Pulmonary artery endothelial cell (primary cell): ENCODE data around the gene GMPPA. TPM values are rescaled to one million over a fixed set of nuclear protein-coding genes. Genes with fewer than 3 reads are reported as not detected.

Experiments used
- DNase-seq: peaks from one replicate; pipeline ENCODE4 v3.0.0-alpha.2; 2011; ENCODE audit warnings: low read depth, low spot score
- total RNA-seq: library from RNA; depleted of rRNA; stranded (reverse); fragments of >200 nt; gene quantifications from 2 replicates; pipeline ENCODE4 v1.2.3, GENCODE V29; 2014

The GMPPA gene
- total RNA-seq, 1 donor from 2014 or later: 44.5 TPM

DNA sequence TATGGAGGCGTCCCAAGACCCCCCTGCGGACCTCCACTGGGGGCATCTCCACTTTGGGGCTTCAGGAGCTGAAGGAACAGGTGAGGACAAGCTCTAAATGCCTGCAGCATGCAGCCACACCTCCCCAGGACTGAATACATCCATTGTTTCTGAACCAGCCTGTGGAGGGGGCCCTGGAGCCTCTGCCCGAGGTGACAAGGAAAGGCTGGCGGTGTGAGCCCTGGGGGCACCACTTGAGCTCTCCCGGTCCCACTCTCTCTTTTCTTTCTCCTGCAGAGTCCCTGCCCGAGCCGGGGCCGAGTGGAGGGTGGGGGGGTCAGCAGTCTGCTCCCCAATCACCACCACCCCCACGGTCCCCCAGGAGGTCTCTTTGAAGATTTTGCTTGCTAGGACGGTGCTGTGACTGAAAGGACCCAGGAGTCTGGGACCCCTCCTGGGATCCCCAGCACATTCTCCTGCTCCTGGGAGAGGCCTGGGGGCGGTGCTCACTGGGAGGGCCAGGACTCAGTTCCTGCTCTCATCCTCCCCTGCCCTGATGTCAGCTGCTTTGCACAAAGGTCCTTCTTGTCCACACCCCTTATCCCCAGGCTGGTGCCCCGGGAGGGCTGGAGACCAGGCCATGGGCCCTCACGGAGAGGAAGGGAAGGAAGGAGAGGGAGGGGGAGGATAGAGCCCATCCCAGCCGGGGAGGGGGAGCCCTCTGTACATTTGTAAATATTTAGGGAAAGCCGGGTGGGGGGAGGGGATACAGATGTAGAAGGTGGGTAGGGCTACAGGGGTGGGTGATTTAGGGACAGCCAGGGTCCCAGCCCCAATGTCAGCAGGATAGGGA is 39.2 kb downstream of the GMPPA start:
- no peak for DNase-seq

DNA sequence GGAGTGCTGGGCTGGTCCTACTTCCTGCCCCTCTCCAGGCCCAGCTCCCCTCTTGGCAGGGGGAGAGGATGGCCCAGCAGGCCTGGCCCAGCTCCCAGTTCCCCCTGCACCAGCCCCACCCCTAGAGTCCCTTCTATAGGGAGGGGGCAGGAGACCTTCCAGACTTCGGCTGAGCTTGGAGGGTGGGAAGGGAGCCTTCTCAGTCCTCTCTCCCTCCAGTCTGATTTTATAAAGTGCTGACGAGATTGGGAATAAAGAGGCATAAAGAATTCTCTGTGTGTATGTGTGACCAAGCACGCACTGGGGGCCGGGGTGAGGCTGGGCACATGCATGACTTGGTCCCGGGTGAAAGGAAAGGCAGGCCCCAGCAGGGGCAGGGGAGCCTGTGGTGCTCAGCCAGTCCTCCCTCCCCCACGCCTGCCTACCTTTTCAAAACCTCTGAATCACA is 39.8 kb downstream of the GMPPA start:
- DNase-seq: no peak

GRCh38 chr2:219538956-219539788 is 40.5 kb downstream of the GMPPA start:
- no peak for DNase-seq

DNA sequence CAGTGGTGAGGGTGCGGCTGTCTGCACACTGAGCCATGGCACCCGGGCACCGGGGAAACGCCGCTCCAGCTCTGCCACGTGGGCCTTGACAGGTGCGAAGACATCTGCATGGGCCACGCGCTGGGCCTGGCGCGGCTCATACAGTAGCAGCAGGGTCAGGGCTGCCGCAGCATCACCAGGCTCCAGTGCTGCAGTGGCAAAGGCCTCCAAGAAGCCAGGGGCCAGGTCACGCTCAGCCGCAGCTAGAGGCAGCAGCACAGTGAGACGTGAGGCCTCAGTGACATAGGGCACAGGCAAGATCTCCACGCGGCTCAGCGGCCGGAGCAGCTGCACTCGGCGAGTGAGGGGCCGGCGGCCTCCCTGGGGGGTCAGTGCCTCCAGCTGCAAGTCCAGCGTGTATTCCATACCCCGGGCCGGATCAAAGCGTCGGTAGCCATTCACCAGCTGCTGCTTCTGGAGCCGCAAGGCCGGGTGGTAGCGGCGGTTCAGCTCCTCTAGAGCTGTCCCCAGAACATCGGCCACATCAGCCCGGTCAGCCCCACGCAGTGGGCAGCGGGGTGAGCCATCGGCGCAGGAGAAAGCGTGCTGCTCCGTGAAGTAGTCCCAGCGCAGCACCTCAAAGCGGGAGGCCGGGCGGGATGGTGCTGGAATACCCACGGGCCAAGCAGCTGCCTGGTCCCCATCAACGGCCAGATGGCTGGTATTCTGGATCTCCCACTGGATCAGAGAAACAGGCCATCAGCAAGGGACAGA is 41.4 kb downstream of the GMPPA start:
- no peak for DNase-seq

GRCh38 chr2:219540784-219541504 is 42.3 kb downstream of the GMPPA start:
- DNase-seq: no peak

DNA sequence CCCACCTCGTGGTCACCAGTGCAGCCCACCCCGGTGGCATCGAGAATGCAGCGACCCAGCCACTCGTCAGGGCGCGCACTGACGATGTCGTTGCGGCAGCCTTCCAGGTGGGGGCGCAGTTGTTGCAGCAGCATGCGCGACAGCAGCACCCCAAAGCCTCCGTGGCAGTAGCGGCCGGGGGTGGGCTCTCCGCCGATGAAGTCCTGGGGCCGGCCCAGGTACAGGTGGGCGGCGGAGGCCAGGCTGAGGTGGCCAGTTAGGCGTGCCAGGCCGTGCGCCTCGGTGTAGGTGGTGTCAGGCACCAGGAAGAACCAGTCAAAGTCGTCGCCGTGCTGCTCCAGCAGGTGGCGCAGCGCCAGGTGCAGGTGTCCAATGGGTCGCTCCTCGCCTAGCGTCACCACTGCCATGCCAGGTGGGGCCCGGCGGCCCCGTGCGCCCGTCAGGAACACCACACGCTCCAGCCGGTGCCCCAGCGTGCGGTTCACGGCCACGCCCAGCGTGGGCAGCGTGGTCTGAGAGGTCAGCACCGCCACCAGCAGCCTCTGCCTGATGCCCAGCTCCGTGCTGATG is 43.0 kb downstream of the GMPPA start:
- DNase-seq: no peak

- DNase-seq: no peak
These were observed 44.4 kb downstream of the GMPPA start for GRCh38 chr2:219542931-219543595.

- peak; percentile 56 for DNase-seq
These were observed 45.1 kb downstream of the GMPPA start, which contains the start of the genes CHPF and TMEM198 for GRCh38 chr2:219543596-219544358. Gene CHPF, minus strand, starts transcription at chr2:219543809. Its CDS starts 271 bp downstream, at chr2:219543538. Gene TMEM198, plus strand, starts transcription at chr2:219544028. Its CDS starts 700 bp downstream, at chr2:219544728.

- no peak for DNase-seq
These were observed 45.9 kb downstream of the GMPPA start for GRCh38 chr2:219544567-219544966.

- DNase-seq: no peak
These were observed 46.7 kb downstream of the GMPPA start for GRCh38 chr2:219545295-219545942.

DNA sequence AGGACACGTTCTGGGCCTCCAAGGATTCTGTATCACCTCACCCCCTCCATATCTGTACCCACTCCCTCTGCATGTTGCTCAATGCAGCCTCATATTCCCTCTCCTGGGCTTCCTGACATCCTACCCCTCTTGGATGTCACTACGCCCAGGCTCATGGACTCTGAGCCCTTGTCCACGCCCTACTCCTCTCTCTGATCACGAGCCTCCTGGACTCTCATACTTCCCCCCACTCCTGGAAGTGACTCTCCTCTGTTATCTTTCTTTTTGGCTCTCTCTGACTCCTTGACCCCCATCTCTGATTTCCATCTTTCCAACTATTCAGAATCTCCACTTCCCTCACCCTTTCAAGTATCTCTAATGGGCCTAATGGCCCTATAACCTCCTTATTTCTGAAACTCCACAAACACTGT is 47.3 kb downstream of the GMPPA start:
- no peak for DNase-seq

GRCh38 chr2:219547621-219548020 is 48.9 kb downstream of the GMPPA start:
- no peak for DNase-seq

- DNase-seq: no peak
These were observed 50.3 kb downstream of the GMPPA start for GRCh38 chr2:219548990-219549389.

DNA sequence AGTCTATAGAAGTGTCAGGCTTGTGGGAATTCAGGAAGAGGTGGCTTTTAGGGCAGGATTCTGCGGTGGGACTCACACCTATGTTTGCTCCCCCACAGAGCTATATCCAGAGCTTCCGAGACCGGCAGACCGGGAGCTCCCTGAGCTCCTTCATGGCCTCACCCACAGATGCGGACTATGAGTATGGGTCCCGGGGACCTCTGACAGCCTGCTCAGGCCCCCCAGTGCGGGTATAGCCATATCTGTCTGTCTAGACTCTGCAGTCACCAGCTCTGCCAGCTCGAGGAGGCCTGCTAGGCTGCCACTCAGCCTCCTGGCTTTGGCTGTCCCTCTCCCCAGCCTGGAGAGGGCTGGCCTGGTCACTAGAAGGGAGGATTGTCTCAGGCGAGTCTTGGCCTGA is 50.9 kb downstream of the GMPPA start:
- DNase-seq: no peak

DNA sequence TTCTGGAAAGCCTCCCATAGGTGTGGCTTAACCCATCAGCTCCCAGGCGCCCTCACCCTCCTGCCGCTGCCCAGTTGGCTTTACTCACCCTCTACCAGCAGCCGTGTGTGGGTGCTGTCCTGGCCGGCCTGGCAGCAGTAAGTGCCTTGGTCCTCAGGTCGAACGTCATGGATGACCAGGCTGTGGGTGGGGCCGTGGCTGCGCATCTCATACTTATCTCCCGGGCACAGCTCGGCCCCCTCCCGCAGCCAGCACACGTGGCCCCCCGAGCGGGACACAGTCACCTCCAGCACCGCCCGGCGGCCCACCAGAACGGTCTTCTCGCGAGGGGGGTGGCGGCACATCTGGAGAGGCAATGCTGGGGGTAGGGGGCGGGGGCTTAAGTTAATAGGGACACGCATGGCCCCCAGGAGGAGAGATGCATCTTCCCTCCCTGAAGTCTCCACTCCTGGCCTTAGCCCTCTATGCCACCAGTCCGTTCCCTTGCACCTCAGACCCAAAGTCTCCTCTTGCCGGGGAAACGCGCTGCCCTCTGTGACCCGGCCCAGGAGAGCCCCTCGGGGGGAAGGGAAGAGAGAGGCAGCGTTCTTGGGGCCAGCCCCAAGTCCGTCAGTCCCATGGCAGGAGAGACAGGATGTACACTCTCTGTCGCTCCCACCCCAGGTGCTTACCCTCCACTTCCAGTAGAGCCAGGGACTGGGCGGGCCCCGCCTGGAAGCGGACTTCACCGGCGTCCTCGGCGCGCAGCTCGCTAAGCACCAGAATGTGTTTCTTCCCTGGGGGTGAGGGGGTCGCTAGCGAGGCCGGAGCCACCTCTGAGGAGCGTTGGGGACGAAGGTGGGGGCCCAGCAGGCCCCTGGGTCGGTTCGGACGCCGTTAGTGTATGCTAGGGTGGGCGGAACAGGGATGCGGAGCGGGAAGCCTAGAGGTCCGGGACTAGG is 53.0 kb downstream of the GMPPA start:
- no peak for DNase-seq

DNA sequence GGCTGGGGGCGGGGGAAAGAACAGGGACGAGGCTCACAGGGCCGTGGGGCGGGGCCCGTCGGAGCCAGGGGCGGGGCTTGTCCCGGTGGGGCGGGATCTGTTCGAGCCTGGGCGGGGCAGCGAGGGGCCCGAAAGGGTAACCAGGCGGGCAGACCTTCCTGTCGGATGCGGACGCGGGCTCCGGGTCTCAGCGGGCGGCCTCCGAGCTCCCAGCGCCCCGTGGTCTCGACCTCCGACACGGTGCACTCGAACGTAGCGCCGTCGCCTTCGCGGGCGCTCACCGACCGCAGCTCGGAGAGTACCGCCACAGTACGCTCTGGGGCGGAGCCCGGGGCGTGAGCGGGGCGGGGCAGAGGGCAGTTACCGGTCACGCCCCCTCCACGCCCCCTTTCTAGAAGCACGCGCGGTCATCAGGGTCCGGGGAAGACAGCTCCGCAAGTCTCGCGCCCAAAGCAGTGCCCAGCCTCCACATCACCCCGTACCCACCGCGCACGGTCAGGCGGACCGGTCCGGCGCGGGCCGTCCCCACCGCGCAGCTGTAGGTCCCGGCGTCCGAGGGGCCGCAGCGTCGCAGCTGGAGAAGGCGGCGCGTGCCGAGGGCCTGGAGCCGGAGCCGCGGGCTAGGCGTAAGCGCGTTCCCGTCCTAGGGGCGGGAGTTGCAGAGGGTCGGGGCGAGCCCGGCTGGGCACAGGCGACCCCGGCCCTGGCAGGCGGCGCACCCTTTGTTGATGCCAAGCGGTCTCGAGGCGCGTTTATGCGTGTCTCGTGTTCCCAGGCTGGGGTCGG is 53.9 kb downstream of the GMPPA start:
- DNase-seq: peak; percentile 13

DNA sequence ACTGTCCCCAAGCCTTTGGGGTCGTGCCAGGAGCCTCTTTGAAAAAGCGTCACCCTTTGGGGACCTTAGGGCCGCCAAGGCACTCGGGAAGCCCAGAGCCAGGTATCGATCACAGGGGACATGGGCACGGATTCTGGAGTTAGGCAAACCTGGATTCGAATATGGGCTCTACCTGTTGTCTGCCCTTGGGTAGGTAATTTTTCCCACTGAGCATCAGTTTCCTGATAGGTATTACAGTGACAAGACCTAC is 54.4 kb downstream of the GMPPA start:
- no peak for DNase-seq
